ENCODE results near the gene TBC1D22A. TPM values are rescaled to one million over a fixed set of nuclear protein-coding genes. Genes with fewer than 3 reads are reported as not detected.

TBC1D22A gene
- total RNA-seq, 2 experiments from 2014 or later, result 22.3 to 43.9 TPM

GRCh38 chr22:46752286-46752987 lies 10.0 kb upstream of the TBC1D22A start:
- Histone ChIP-seq H3K9me2 (ENCODE audit: insufficient read depth, low read length) (no peaks in the 10 kb centered on the region), H3K27ac (ENCODE audit: low read depth, low read length, poor library complexity, severe bottlenecking) (no peak overlapping the region), H3K4me3 (ENCODE audit: low read depth, low read length, poor library complexity, severe bottlenecking) (no peak overlapping the region), H3K4me1 (ENCODE audit: insufficient read depth, low read length, poor library complexity, severe bottlenecking) (no peaks in the 10 kb centered on the region), H3K36me3 (ENCODE audit: insufficient read depth, low read length) (peaks cover 6% of the 10 kb centered on the region; the same call in 1 of the 2 replicates), H3K4me2 (ENCODE audit: low read length) (no peak overlapping the region), H3K9me3 (ENCODE audit: low read length) (peaks cover 19% of the 10 kb centered on the region; the same call in 1 of the 2 replicates), H4K20me1 (ENCODE audit: insufficient read depth, low read length) (no peaks in the 10 kb centered on the region), H2AFZ (ENCODE audit: low read length) (no peak overlapping the region), H3K79me2 (ENCODE audit: insufficient read depth, low read depth, low read length) (no peaks in the 10 kb centered on the region)
- intact Hi-C loops (cut with micrococcal nuclease; ENCODE audit: unreplicated experiment), result no loop called here
- POLR2A ChIA-PET, result no interaction called here
- no peak for DNase-seq (ENCODE audit: low spot score)
- CTCF ChIA-PET (ENCODE audit: unreplicated experiment), result no interaction called here
- BruUV-seq (replicated peaks), result no TSS peak
- TF ChIP-seq EZH2phosphoT487 (IDR thresholded peaks at IDR 0.05; ENCODE audit: borderline replicate concordance, low read depth, low read length), result no peak
- TF ChIP-seq CTCF (conservative IDR thresholded peaks at IDR 0.05; ENCODE audit: low read length), result no peak

GRCh38 chr22:46752988-46753310 lies 9.5 kb upstream of the TBC1D22A start:
- TF ChIP-seq CTCF (conservative IDR thresholded peaks at IDR 0.05; ENCODE audit: low read length) (no peak), EZH2phosphoT487 (IDR thresholded peaks at IDR 0.05; ENCODE audit: borderline replicate concordance, low read depth, low read length) (no peak)
- no TSS peak for BruUV-seq (replicated peaks)
- no peak overlapping the region for H3K4me3 ChIP-seq (ENCODE audit: low read depth, low read length, poor library complexity, severe bottlenecking)
- H3K79me2 ChIP-seq (ENCODE audit: insufficient read depth, low read depth, low read length), result no peaks in the 10 kb centered on the region
- intact Hi-C loops (cut with micrococcal nuclease; ENCODE audit: unreplicated experiment), result no loop called here
- H3K4me2 ChIP-seq (ENCODE audit: low read length), result no peak overlapping the region
- CTCF ChIA-PET (ENCODE audit: unreplicated experiment), result no interaction called here
- no peaks in the 10 kb centered on the region for H3K9me2 ChIP-seq (ENCODE audit: insufficient read depth, low read length)
- H3K27ac ChIP-seq (ENCODE audit: low read depth, low read length, poor library complexity, severe bottlenecking), result no peak overlapping the region
- H3K4me1 ChIP-seq (ENCODE audit: insufficient read depth, low read length, poor library complexity, severe bottlenecking), result no peaks in the 10 kb centered on the region
- peaks cover 19% of the 10 kb centered on the region; the same call in 1 of the 2 replicates for H3K9me3 ChIP-seq (ENCODE audit: low read length)
- no peaks in the 10 kb centered on the region for H4K20me1 ChIP-seq (ENCODE audit: insufficient read depth, low read length)
- POLR2A ChIA-PET, result no interaction called here
- H2AFZ ChIP-seq (ENCODE audit: low read length), result no peak overlapping the region
- DNase-seq (ENCODE audit: low spot score), result no peak
- peaks cover 7% of the 10 kb centered on the region; the same call in 1 of the 2 replicates for H3K36me3 ChIP-seq (ENCODE audit: insufficient read depth, low read length)

GRCh38 chr22:46753360-46753759 lies 9.1 kb upstream of the TBC1D22A start:
- H2AFZ ChIP-seq (ENCODE audit: low read length), result no peak overlapping the region
- no peak overlapping the region for H3K4me2 ChIP-seq (ENCODE audit: low read length)
- POLR2A ChIA-PET, result no interaction called here
- H3K4me3 ChIP-seq (ENCODE audit: low read depth, low read length, poor library complexity, severe bottlenecking), result no peak overlapping the region
- CTCF ChIA-PET (ENCODE audit: unreplicated experiment), result no interaction called here
- H3K9me3 ChIP-seq (ENCODE audit: low read length), result peaks cover 19% of the 10 kb centered on the region; the same call in 1 of the 2 replicates
- BruUV-seq (replicated peaks), result no TSS peak
- DNase-seq (ENCODE audit: low spot score), result no peak
- no peak overlapping the region for H3K27ac ChIP-seq (ENCODE audit: low read depth, low read length, poor library complexity, severe bottlenecking)
- H4K20me1 ChIP-seq (ENCODE audit: insufficient read depth, low read length), result no peaks in the 10 kb centered on the region
- TF ChIP-seq CTCF (conservative IDR thresholded peaks at IDR 0.05; ENCODE audit: low read length) (no peak), EZH2phosphoT487 (IDR thresholded peaks at IDR 0.05; ENCODE audit: borderline replicate concordance, low read depth, low read length) (no peak)
- H3K9me2 ChIP-seq (ENCODE audit: insufficient read depth, low read length), result no peaks in the 10 kb centered on the region
- intact Hi-C loops (cut with micrococcal nuclease; ENCODE audit: unreplicated experiment), result no loop called here
- H3K79me2 ChIP-seq (ENCODE audit: insufficient read depth, low read depth, low read length), result no peaks in the 10 kb centered on the region
- H3K36me3 ChIP-seq (ENCODE audit: insufficient read depth, low read length), result peaks cover 7% of the 10 kb centered on the region; the same call in 1 of the 2 replicates
- H3K4me1 ChIP-seq (ENCODE audit: insufficient read depth, low read length, poor library complexity, severe bottlenecking), result no peaks in the 10 kb centered on the region

Measured in OCI-LY7 (cell line).